ENCODE results near the gene SORCS2.

Gene SORCS2

GRCh38 chr4:7306021-7306965, 114.0 kb downstream of the SORCS2 start:
- no peak for DNase-seq
- Mint-ChIP-seq H3K27ac (no peak overlapping the region), H3K9me3 (no peaks in the 10 kb centered on the region), H3K4me3 (no peak overlapping the region), H3K4me1 (no peaks in the 10 kb centered on the region), H3K27me3 (peaks cover 29% of the 10 kb centered on the region)
- no peak for ATAC-seq

GRCh38 chr4:7306986-7307385, 114.6 kb downstream of the SORCS2 start:
- H3K27ac Mint-ChIP-seq: no peak overlapping the region
- no peak overlapping the region for H3K4me3 Mint-ChIP-seq
- DNase-seq: no peak
- no peak for ATAC-seq
- H3K9me3 Mint-ChIP-seq: no peaks in the 10 kb centered on the region
- no peaks in the 10 kb centered on the region for H3K4me1 Mint-ChIP-seq
- H3K27me3 Mint-ChIP-seq: peaks cover 27% of the 10 kb centered on the region

- ATAC-seq (peak; percentile 50), DNase-seq (no peak)
- no peaks in the 10 kb centered on the region for H3K9me3 Mint-ChIP-seq
- H3K4me3 Mint-ChIP-seq: no peak overlapping the region
- H3K27ac Mint-ChIP-seq: no peak overlapping the region
- H3K27me3 Mint-ChIP-seq: peaks cover 22% of the 10 kb centered on the region
- H3K4me1 Mint-ChIP-seq: no peaks in the 10 kb centered on the region
These were observed 115.2 kb downstream of the SORCS2 start for GRCh38 chr4:7307394-7308099.

GRCh38 chr4:7309181-7309580, 116.8 kb downstream of the SORCS2 start:
- DNase-seq (no peak), ATAC-seq (no peak)
- no peaks in the 10 kb centered on the region for H3K9me3 Mint-ChIP-seq
- H3K27me3 Mint-ChIP-seq: peaks cover 29% of the 10 kb centered on the region
- H3K4me1 Mint-ChIP-seq: no peaks in the 10 kb centered on the region
- no peak overlapping the region for H3K4me3 Mint-ChIP-seq
- H3K27ac Mint-ChIP-seq: no peak overlapping the region

- H3K27ac Mint-ChIP-seq: no peak overlapping the region
- H3K4me1 Mint-ChIP-seq: no peaks in the 10 kb centered on the region
- peaks cover 29% of the 10 kb centered on the region for H3K27me3 Mint-ChIP-seq
- H3K9me3 Mint-ChIP-seq: no peaks in the 10 kb centered on the region
- H3K4me3 Mint-ChIP-seq: no peak overlapping the region
- ATAC-seq (no peak), DNase-seq (no peak)
These were observed 117.5 kb downstream of the SORCS2 start for GRCh38 chr4:7309636-7310390.

- peaks cover 29% of the 10 kb centered on the region for H3K27me3 Mint-ChIP-seq
- H3K4me3 Mint-ChIP-seq: no peak overlapping the region
- ATAC-seq (no peak), DNase-seq (no peak)
- no peaks in the 10 kb centered on the region for H3K9me3 Mint-ChIP-seq
- H3K27ac Mint-ChIP-seq: no peak overlapping the region
- H3K4me1 Mint-ChIP-seq: no peaks in the 10 kb centered on the region
These were observed 118.1 kb downstream of the SORCS2 start for GRCh38 chr4:7310451-7310850.

- no peak for ATAC-seq
- peaks cover 29% of the 10 kb centered on the region for H3K27me3 Mint-ChIP-seq
- no peak for DNase-seq
- no peaks in the 10 kb centered on the region for H3K4me1 Mint-ChIP-seq
- H3K9me3 Mint-ChIP-seq: no peaks in the 10 kb centered on the region
- no peak overlapping the region for H3K4me3 Mint-ChIP-seq
- H3K27ac Mint-ChIP-seq: no peak overlapping the region
These were observed 118.9 kb downstream of the SORCS2 start for GRCh38 chr4:7311205-7311604.

- Mint-ChIP-seq H3K27ac (no peak overlapping the region), H3K27me3 (peaks cover 24% of the 10 kb centered on the region), H3K4me3 (no peak overlapping the region), H3K9me3 (peaks cover 0 to 7% of the 10 kb centered on the region in 2 donors), H3K4me1 (no peaks in the 10 kb centered on the region)
- no peak for DNase-seq
- no peak for ATAC-seq
These were observed 120.4 kb downstream of the SORCS2 start for GRCh38 chr4:7312691-7313090.

- no peak overlapping the region for H3K27ac Mint-ChIP-seq
- H3K4me1 Mint-ChIP-seq: no peaks in the 10 kb centered on the region
- H3K27me3 Mint-ChIP-seq: peaks cover 17% of the 10 kb centered on the region
- no peak for DNase-seq
- no peak overlapping the region for H3K4me3 Mint-ChIP-seq
- ATAC-seq: no peak
- H3K9me3 Mint-ChIP-seq: peaks cover 0 to 9% of the 10 kb centered on the region in 2 donors
These were observed 121.0 kb downstream of the SORCS2 start for GRCh38 chr4:7313347-7313811.

- peaks cover 11% of the 10 kb centered on the region for H3K27me3 Mint-ChIP-seq
- H3K4me3 Mint-ChIP-seq: no peak overlapping the region
- no peak overlapping the region for H3K27ac Mint-ChIP-seq
- no peaks in the 10 kb centered on the region for H3K4me1 Mint-ChIP-seq
- DNase-seq (no peak), ATAC-seq (no peak)
- H3K9me3 Mint-ChIP-seq: peaks cover 0 to 15% of the 10 kb centered on the region in 2 donors
These were observed 121.7 kb downstream of the SORCS2 start for GRCh38 chr4:7313991-7314390.

GRCh38 chr4:7315286-7315685, 122.9 kb downstream of the SORCS2 start:
- Mint-ChIP-seq H3K4me1 (no peaks in the 10 kb centered on the region), H3K9me3 (peaks cover 3 to 21% of the 10 kb centered on the region in 2 donors), H3K27me3 (peaks cover 8% of the 10 kb centered on the region), H3K4me3 (no peak overlapping the region), H3K27ac (peak overlapping the region in 1 of 2 donors; percentile 83)
- DNase-seq: no peak
- ATAC-seq: no peak

GRCh38 chr4:7315935-7316334, 123.6 kb downstream of the SORCS2 start:
- no peaks in the 10 kb centered on the region for H3K4me1 Mint-ChIP-seq
- no peak for ATAC-seq

GRCh38 chr4:7319024-7319423, 126.7 kb downstream of the SORCS2 start:
- peaks cover 5 to 37% of the 10 kb centered on the region in 2 donors for H3K9me3 Mint-ChIP-seq
- DNase-seq (no peak), ATAC-seq (no peak)
- H3K27ac Mint-ChIP-seq: no peak overlapping the region
- no peak overlapping the region for H3K4me3 Mint-ChIP-seq
- H3K27me3 Mint-ChIP-seq: peaks cover 8% of the 10 kb centered on the region
- peaks cover under 1% of the 10 kb centered on the region for H3K4me1 Mint-ChIP-seq

More at GRCh38 chr4:7315935-7316334, 123.6 kb downstream of the SORCS2 start:
- H3K27me3 Mint-ChIP-seq: peaks cover 8% of the 10 kb centered on the region
- no peak overlapping the region for H3K27ac Mint-ChIP-seq
- DNase-seq: no peak
- H3K9me3 Mint-ChIP-seq: peaks cover 5 to 28% of the 10 kb centered on the region in 2 donors
- H3K4me3 Mint-ChIP-seq: no peak overlapping the region

- ATAC-seq (no peak), DNase-seq (no peak)
- Mint-ChIP-seq H3K27ac (no peak overlapping the region), H3K27me3 (peaks cover 13% of the 10 kb centered on the region), H3K9me3 (peaks cover 5 to 37% of the 10 kb centered on the region in 2 donors), H3K4me1 (peaks cover 7% of the 10 kb centered on the region), H3K4me3 (no peak overlapping the region)
These were observed 128.0 kb downstream of the SORCS2 start for GRCh38 chr4:7320206-7320797.

Data from stimulated activated naive CD8-positive, alpha-beta T cell treated with anti-CD3 and anti-CD28 coated beads, Interleukin-15, amount 100 ng/mL, for 72 hours (primary cell).